Activated T-cell treated with anti-CD3 and anti-CD28 coated beads for 24 hours (primary cell): ENCODE data around the gene PRMT7.

ENCODE experiments used
- DNase-seq: peaks from one replicate; pipeline ENCODE4 v3.0.0-alpha.2; 2020; ENCODE audit warnings: low read depth

PRMT7 gene

GRCh38 chr16:68306633-68307032, 4.2 kb upstream of the PRMT7 start:
- DNase-seq, result no peak

- no peak for DNase-seq
These were observed 1.0 kb upstream of the PRMT7 start for GRCh38 chr16:68309799-68310198.

- DNase-seq, result no peak
These were observed 414 bp upstream of the PRMT7 start for GRCh38 chr16:68310437-68310773.

- no peak for DNase-seq
These were observed 2.3 kb downstream of the PRMT7 start for GRCh38 chr16:68313116-68313515.

GRCh38 chr16:68319185-68319908, 8.5 kb downstream of the PRMT7 start:
- peak; percentile 50 for DNase-seq

GRCh38 chr16:68324336-68324735, 13.5 kb downstream of the PRMT7 start:
- DNase-seq, result no peak

GRCh38 chr16:68324780-68325357, 14.1 kb downstream of the PRMT7 start:
- no peak for DNase-seq

GRCh38 chr16:68328151-68328859, 17.5 kb downstream of the PRMT7 start:
- peak; percentile 74 for DNase-seq

- no peak for DNase-seq
These were observed 18.1 kb downstream of the PRMT7 start for GRCh38 chr16:68328860-68329390.

GRCh38 chr16:68331879-68332410, 21.1 kb downstream of the PRMT7 start:
- DNase-seq, result no peak

GRCh38 chr16:68332411-68333121, 21.7 kb downstream of the PRMT7 start:
- no peak for DNase-seq

- no peak for DNase-seq
These were observed 24.4 kb downstream of the PRMT7 start for GRCh38 chr16:68335175-68335574.

GRCh38 chr16:68338326-68339119, 27.7 kb downstream of the PRMT7 start:
- DNase-seq, result no peak

GRCh38 chr16:68339214-68339613, 28.4 kb downstream of the PRMT7 start:
- DNase-seq, result no peak

GRCh38 chr16:68342620-68343019, 31.8 kb downstream of the PRMT7 start:
- no peak for DNase-seq

GRCh38 chr16:68343137-68343536, 32.3 kb downstream of the PRMT7 start:
- DNase-seq, result no peak

- no peak for DNase-seq
These were observed 33.4 kb downstream of the PRMT7 start for GRCh38 chr16:68344252-68344651.

- no peak for DNase-seq
These were observed 34.6 kb downstream of the PRMT7 start for GRCh38 chr16:68345351-68345810.

GRCh38 chr16:68345958-68346635, 35.3 kb downstream of the PRMT7 start:
- DNase-seq, result no peak

GRCh38 chr16:68346892-68347480, 36.2 kb downstream of the PRMT7 start:
- DNase-seq, result no peak
